HG02763 (cell line): ENCODE results near the gene COPG1.
A peak's percentile ranks its signal among the peaks of the same experiment; 100 is the strongest.
"Not testable (repeated sequence)": the region's sequence is repeated elsewhere in the genome, so short reads cannot be mapped to it uniquely, and the experiment has no call there.

Experiments used
- ATAC-seq: cut with Tn5 transposase; IDR thresholded peaks from one replicate; pipeline ENCODE4 v1.9.1; 2021; ENCODE audit warnings: mild to moderate bottlenecking, moderate library complexity; ENCODE audit not compliant: unreplicated experiment

COPG1 gene, protein sequence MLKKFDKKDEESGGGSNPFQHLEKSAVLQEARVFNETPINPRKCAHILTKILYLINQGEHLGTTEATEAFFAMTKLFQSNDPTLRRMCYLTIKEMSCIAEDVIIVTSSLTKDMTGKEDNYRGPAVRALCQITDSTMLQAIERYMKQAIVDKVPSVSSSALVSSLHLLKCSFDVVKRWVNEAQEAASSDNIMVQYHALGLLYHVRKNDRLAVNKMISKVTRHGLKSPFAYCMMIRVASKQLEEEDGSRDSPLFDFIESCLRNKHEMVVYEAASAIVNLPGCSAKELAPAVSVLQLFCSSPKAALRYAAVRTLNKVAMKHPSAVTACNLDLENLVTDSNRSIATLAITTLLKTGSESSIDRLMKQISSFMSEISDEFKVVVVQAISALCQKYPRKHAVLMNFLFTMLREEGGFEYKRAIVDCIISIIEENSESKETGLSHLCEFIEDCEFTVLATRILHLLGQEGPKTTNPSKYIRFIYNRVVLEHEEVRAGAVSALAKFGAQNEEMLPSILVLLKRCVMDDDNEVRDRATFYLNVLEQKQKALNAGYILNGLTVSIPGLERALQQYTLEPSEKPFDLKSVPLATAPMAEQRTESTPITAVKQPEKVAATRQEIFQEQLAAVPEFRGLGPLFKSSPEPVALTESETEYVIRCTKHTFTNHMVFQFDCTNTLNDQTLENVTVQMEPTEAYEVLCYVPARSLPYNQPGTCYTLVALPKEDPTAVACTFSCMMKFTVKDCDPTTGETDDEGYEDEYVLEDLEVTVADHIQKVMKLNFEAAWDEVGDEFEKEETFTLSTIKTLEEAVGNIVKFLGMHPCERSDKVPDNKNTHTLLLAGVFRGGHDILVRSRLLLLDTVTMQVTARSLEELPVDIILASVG

GRCh38 chr3:129249284-129250065 is at the start of gene COPG1:
COPG1 (plus strand) TSS chr3:129249606; CDS start chr3:129249710, 104 bp downstream.
- peak; percentile 79 for ATAC-seq

DNA sequence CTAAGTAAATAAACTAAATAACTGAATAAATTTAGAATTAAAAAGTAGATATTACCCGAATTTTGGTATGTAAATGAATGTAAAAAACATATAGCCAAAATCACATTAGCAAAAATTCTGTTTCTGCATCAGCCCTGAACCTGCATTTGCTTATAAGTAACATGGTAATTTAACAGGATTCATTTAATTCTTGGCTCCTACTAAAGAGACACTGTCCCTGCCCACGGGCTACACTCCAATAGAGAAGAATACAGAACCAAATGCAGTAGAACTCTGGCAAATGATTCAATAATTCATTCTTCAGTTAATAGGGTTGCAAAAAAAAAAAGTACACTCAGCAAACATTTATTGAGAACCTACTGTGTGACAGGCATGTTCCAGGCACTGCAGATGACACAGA is 44.9 kb upstream of the COPG1 start:
- ATAC-seq, result no peak

- ATAC-seq, result no peak
Measured at GRCh38 chr3:129205109-129205832, 44.1 kb upstream of the COPG1 start.

- no peak for ATAC-seq
Measured at GRCh38 chr3:129207479-129207878, 41.9 kb upstream of the COPG1 start.

- no peak for ATAC-seq
Measured at GRCh38 chr3:129211345-129211744, 38.1 kb upstream of the COPG1 start.

- no peak for ATAC-seq
Measured at GRCh38 chr3:129211772-129212171, 37.6 kb upstream of the COPG1 start.

GRCh38 chr3:129213238-129213637 is 36.2 kb upstream of the COPG1 start:
- ATAC-seq, result no peak

GRCh38 chr3:129218742-129219141 is 30.7 kb upstream of the COPG1 start:
- no peak for ATAC-seq

- not testable (repeated sequence) for ATAC-seq
Measured at GRCh38 chr3:129224387-129224786, 25.0 kb upstream of the COPG1 start.

DNA sequence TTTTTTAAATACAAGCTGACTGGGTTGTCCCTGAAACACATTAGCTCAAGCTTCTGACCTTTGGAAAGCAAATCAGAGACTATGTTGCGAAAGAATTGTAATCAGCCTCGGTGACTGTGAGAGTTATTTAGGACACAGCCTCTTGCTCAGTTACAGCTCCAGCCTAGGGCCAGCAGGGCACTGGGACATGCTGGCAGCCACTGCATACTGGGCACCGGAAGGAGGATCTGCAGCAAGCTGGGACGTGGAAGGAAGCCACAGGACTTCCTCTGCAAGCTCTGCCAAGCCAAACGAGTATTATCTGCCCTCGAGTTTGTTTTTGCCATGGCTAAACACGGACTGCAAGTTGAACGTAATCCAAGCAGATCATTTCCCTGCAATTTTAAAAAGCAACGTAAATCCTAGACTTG is 24.4 kb upstream of the COPG1 start:
- ATAC-seq, result no peak

DNA sequence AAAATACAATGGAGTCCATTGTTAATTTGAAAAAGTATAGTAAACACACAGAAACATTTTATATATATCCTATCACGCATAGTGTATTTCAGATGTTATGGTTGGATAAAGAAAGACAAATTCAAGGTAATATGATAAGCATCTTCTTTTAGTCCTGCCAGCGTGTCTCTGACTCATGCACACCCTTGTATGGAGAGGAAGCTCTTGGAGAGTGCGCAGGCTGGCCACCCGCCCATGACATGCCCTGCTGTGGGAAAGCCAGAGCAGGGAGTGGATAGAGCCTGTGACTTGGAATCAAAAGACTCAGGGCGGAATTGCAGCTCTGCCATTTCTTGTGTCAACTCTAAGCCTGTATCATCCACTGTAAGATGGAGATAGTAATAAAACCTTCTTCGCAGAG is 23.0 kb upstream of the COPG1 start:
- no peak for ATAC-seq

DNA sequence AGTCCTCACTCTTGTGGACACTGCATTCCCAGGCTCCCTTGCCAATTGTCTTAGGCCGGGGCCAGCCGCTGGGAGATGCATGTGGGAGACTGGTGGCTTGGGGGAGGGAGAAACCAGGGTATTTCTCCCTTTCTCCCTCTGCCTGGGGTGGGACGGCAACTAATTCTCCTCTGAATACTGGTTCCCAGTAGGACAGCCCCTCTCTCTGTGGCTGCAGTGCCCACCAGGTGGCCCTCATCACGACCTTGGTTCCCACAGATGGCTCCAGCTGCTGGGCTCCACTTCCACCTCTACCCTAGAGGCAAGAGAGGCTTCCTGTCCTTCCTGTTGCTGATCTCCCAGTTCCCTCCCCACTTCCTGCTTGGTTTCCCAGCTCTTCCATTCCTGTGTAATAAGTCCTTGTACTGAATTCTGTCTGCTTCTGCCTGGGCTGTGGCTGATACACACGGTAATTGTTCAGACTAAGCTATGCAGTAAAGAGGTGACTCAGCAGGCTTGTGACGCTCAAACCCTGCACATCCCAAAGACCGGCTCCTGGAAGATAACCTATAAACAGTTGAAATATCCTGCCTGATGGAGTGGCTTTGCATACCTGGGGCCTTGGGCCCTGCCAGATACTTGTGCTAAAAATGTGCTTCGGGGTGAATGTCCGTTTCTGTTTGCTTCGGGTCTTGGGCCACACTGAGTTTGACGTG is 20.4 kb upstream of the COPG1 start:
- ATAC-seq, result no peak

- no peak for ATAC-seq
Measured at GRCh38 chr3:129230311-129231019, 18.9 kb upstream of the COPG1 start.

- ATAC-seq, result no peak
Measured at GRCh38 chr3:129231331-129232119, 17.9 kb upstream of the COPG1 start.

GRCh38 chr3:129233538-129233937 is 15.9 kb upstream of the COPG1 start:
- peak; percentile 89 for ATAC-seq

DNA sequence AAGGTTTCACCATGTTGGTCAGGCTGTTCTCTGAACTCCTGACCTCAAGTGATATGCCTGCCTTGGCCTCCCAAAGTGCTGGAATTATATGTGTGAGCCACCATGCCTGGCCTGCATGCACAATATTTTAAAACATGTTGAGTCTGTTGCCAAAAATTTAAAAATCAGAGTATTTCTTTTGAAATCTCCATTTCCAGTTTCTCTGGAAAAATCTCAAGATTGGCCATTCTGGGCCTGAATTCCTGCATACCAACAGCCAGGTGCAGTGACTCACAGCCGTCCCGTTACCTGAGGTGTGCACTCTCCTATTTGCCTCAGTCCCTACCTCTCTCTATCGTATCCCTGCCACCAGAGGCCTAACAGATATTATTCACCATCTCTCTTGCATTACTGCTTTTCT is 15.0 kb upstream of the COPG1 start:
- ATAC-seq, result no peak

DNA sequence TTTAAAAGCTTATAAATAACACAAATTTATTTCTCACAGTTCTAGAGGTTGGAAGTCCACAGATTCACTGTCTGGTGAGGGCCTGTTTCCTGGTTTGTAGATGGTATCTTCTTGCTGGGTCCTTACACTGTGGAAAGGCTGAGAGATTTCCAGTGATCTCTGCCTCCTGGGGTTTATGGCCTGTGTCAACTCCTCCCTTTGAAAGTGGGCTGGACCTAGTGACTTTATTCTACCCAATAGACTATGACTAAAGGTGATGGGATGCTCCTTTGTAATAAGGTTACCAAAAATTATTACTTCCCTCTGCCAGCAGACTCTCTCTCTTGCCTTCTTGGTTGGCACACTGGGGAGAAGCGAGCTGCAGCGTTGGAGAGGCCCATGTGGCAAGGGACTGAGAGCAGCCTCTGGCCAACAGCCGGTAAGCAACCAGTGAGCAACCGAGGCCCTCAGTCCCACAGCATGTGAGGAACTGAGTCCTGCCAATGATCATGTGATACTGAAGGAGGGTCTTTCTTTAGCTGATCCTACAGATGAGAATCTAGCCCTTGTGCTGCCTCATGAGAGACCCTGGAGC is 14.0 kb upstream of the COPG1 start:
- ATAC-seq, result no peak
